Measurements from ENCODE around the gene PPP1R18.
"Not testable (repeated sequence)": the region's sequence is repeated elsewhere in the genome, so short reads cannot be mapped to it uniquely, and the experiment has no call there.

PPP1R18 gene

GRCh38 chr6:30722280-30723112 is 36.1 kb upstream of the PPP1R18 start:
- ATAC-seq (no peak), DNase-seq (peak; percentile 80 to 81)
- Mint-ChIP-seq H3K4me1 (peaks cover 65% of the 10 kb centered on the region), H3K9me3 (no peaks in the 10 kb centered on the region), H3K4me3 (peak overlapping the region; percentile 88), H3K27me3 (no peaks in the 10 kb centered on the region), H3K27ac (peak overlapping the region; percentile 79 to 99)

GRCh38 chr6:30722025-30722279 is 35.5 kb upstream of the PPP1R18 start:
- H3K9me3 Mint-ChIP-seq, ATAC-seq, H3K27me3 Mint-ChIP-seq: not testable (repeated sequence)
- peaks cover 69% of the 10 kb centered on the region for H3K4me1 Mint-ChIP-seq
- peak overlapping the region; percentile 79 to 99 for H3K27ac Mint-ChIP-seq
- peak overlapping the region; percentile 88 for H3K4me3 Mint-ChIP-seq
- DNase-seq, result peak in 1 of 2 donors; percentile 39

- Mint-ChIP-seq H3K9me3 (no peaks in the 10 kb centered on the region), H3K27ac (peak overlapping the region; percentile 99), H3K27me3 (no peaks in the 10 kb centered on the region), H3K4me1 (peaks cover 75% of the 10 kb centered on the region), H3K4me3 (peak overlapping the region; percentile 88)
- DNase-seq, result peak; percentile 94 to 96
- peak; percentile 30 for ATAC-seq
These were observed 35.0 kb upstream of the PPP1R18 start for GRCh38 chr6:30721198-30722024.

- peaks cover 79% of the 10 kb centered on the region for H3K4me1 Mint-ChIP-seq
- DNase-seq, result peak; percentile 65 to 79
- peak overlapping the region; percentile 99 for H3K27ac Mint-ChIP-seq
- H3K4me3 Mint-ChIP-seq, result peak overlapping the region; percentile 88
- H3K27me3 Mint-ChIP-seq, result no peaks in the 10 kb centered on the region
- no peak for ATAC-seq
- no peaks in the 10 kb centered on the region for H3K9me3 Mint-ChIP-seq
These were observed 34.3 kb upstream of the PPP1R18 start for GRCh38 chr6:30720738-30721197.

- H3K27ac Mint-ChIP-seq, result peak within 1 kb of the TSS; percentile 99
- H3K9me3 Mint-ChIP-seq, result no peaks in the 10 kb centered on the region
These were observed 33.6 kb upstream of the PPP1R18 start, which contains the start of gene TUBB for GRCh38 chr6:30719791-30720737. Gene TUBB (plus strand): TSS chr6:30720352. CDS start chr6:30720507, 155 bp downstream.

GRCh38 chr6:30719356-30719755 is 32.9 kb upstream of the PPP1R18 start:
- Mint-ChIP-seq H3K9me3 (no peaks in the 10 kb centered on the region), H3K27me3 (no peaks in the 10 kb centered on the region), H3K4me1 (peaks cover 78% of the 10 kb centered on the region), H3K27ac (peak overlapping the region; percentile 99), H3K4me3 (peak overlapping the region; percentile 88)
- no peak for ATAC-seq
- DNase-seq, result no peak

More at GRCh38 chr6:30719791-30720737, 33.6 kb upstream of the PPP1R18 start, which contains the start of gene TUBB:
- Mint-ChIP-seq H3K27me3 (no peaks in the 10 kb centered on the region), H3K4me3 (peak within 1 kb of the TSS; percentile 88), H3K4me1 (peaks cover 79% of the 10 kb centered on the region)
- DNase-seq (peak; percentile 91 to 95), ATAC-seq (peak; percentile 72)

- H3K9me3 Mint-ChIP-seq, H3K27me3 Mint-ChIP-seq, ATAC-seq, DNase-seq: not testable (repeated sequence)
- Mint-ChIP-seq H3K4me1 (peaks cover 72% of the 10 kb centered on the region), H3K27ac (peak overlapping the region; percentile 97 to 100), H3K4me3 (peak overlapping the region; percentile 88)
These were observed 31.6 kb upstream of the PPP1R18 start for GRCh38 chr6:30717845-30718720.

- DNase-seq (peak; percentile 99 to 100), ATAC-seq (peak; percentile 87)
- Mint-ChIP-seq H3K27ac (peak within 1 kb of the TSS; percentile 99 to 100), H3K9me3 (no peaks in the 10 kb centered on the region), H3K4me1 (peaks cover 72% of the 10 kb centered on the region), H3K27me3 (no peaks in the 10 kb centered on the region), H3K4me3 (peak within 1 kb of the TSS; percentile 88)
These were observed 30.8 kb upstream of the PPP1R18 start, which contains the start of gene MDC1 for GRCh38 chr6:30717129-30717844. Gene MDC1 (minus strand): TSS chr6:30717281. CDS start chr6:30715175, 2,106 bp downstream.

- no peaks in the 10 kb centered on the region for H3K9me3 Mint-ChIP-seq
- H3K4me1 Mint-ChIP-seq, result peaks cover 73% of the 10 kb centered on the region
- peak overlapping the region; percentile 99 to 100 for H3K27ac Mint-ChIP-seq
- no peaks in the 10 kb centered on the region for H3K27me3 Mint-ChIP-seq
- ATAC-seq (no peak), DNase-seq (no peak)
- H3K4me3 Mint-ChIP-seq, result peak overlapping the region; percentile 88
These were observed 30.4 kb upstream of the PPP1R18 start for GRCh38 chr6:30716879-30717128.

GRCh38 chr6:30714263-30714662 is 27.8 kb upstream of the PPP1R18 start:
- peaks cover 71% of the 10 kb centered on the region for H3K4me1 Mint-ChIP-seq
- H3K27me3 Mint-ChIP-seq, result no peaks in the 10 kb centered on the region
- DNase-seq, result no peak
- no peak overlapping the region for H3K4me3 Mint-ChIP-seq
- no peak for ATAC-seq
- H3K9me3 Mint-ChIP-seq, result no peaks in the 10 kb centered on the region
- no peak overlapping the region for H3K27ac Mint-ChIP-seq

- Mint-ChIP-seq H3K4me3 (peak overlapping the region; percentile 34 to 39), H3K4me1 (peaks cover 56% of the 10 kb centered on the region), H3K27me3 (no peaks in the 10 kb centered on the region), H3K27ac (peak overlapping the region; percentile 19 to 50), H3K9me3 (no peaks in the 10 kb centered on the region)
- no peak for ATAC-seq
- DNase-seq, result no peak
These were observed 26.0 kb upstream of the PPP1R18 start for GRCh38 chr6:30712441-30712945.

GRCh38 chr6:30711758-30712380 is 25.4 kb upstream of the PPP1R18 start:
- H3K9me3 Mint-ChIP-seq, result no peaks in the 10 kb centered on the region
- H3K27ac Mint-ChIP-seq, result peak overlapping the region; percentile 4 to 50
- ATAC-seq, result peak; percentile 88
- H3K4me3 Mint-ChIP-seq, result peak overlapping the region; percentile 34 to 39
- DNase-seq, result peak in 1 of 2 donors; percentile 30
- peaks cover 50% of the 10 kb centered on the region for H3K4me1 Mint-ChIP-seq
- H3K27me3 Mint-ChIP-seq, result no peaks in the 10 kb centered on the region

GRCh38 chr6:30709101-30709868 is 22.8 kb upstream of the PPP1R18 start:
- Mint-ChIP-seq H3K4me1 (peaks cover 31% of the 10 kb centered on the region), H3K27ac (no peak overlapping the region), H3K4me3 (no peak overlapping the region), H3K9me3 (no peaks in the 10 kb centered on the region), H3K27me3 (no peaks in the 10 kb centered on the region)
- DNase-seq (no peak), ATAC-seq (no peak)
